ENCODE results near the gene HLCS. TPM values are rescaled to one million over a fixed set of nuclear protein-coding genes. Genes with fewer than 3 reads are reported as not detected.

Gene HLCS
- total and polyA plus RNA-seq, 2 of the 4 experiments (the other 2 are of a cell fraction), result 10.6 to 21.0 TPM

GRCh38 chr21:36854391-36854790, 112.1 kb downstream of the HLCS start:
- H4K5ac ChIP-seq (ENCODE audit: low read depth, low read length), result no peak overlapping the region
- H2AK9ac ChIP-seq (replicated peaks; ENCODE audit: low read depth, low read length, poor library complexity), result peak overlapping the region; percentile 31
- H3K9ac ChIP-seq (ENCODE audit: low read depth, low read length), result no peak overlapping the region
- no peaks in the 10 kb centered on the region for H3K27me3 ChIP-seq (ENCODE audit: control insufficient read depth, insufficient read depth, low read length)
- no peak overlapping the region for H2BK5ac ChIP-seq (ENCODE audit: low read depth, low read length, poor library complexity, severe bottlenecking)
- no peaks in the 10 kb centered on the region for H3K9me3 ChIP-seq (ENCODE audit: control insufficient read depth, insufficient read depth, low read length)
- H3K9me1 ChIP-seq (ENCODE audit: insufficient read depth, low read length), result peaks cover 19% of the 10 kb centered on the region
- in situ Hi-C loops (cut with MboI; ENCODE audit: low sequenced_read_pairs) (no loop called here), intact Hi-C loops (cut with micrococcal nuclease) (no loop called here), dilution Hi-C loops (cut with HindIII; ENCODE audit: low sequenced_read_pairs, unreplicated experiment) (no loop called here)
- peak overlapping the region; percentile 43; the same call in 1 of the 2 replicates for H3K4ac ChIP-seq (ENCODE audit: low read depth, low read length)
- H2BK120ac ChIP-seq (ENCODE audit: low read depth, low read length), result peak overlapping the region; percentile 25
- ChIA-PET POLR2A (ENCODE audit: unreplicated experiment) (no interaction called here), CTCF (interaction anchor here (0.6 to 1.6 kb wide), 12 partner anchors 9 to 191 kb away, joined by 3 to 8 read pairs (median 3); no protein-coding TSS in a partner anchor)
- no peaks in the 10 kb centered on the region for H3K36me3 ChIP-seq (ENCODE audit: control insufficient read depth, insufficient read depth, low read length)
- peak; percentile 34 for DNase-seq
- no peak overlapping the region for H2BK15ac ChIP-seq (ENCODE audit: low read depth, low read length)
- no peaks in the 10 kb centered on the region for H4K20me1 ChIP-seq (ENCODE audit: insufficient read depth, low read length)
- H3K18ac ChIP-seq (ENCODE audit: low read depth, low read length), result no peak overlapping the region
- no peak overlapping the region for H3K14ac ChIP-seq (replicated peaks; ENCODE audit: low read depth, low read length)
- peak overlapping the region; percentile 3; the same call in 1 of the 2 replicates for H2AK5ac ChIP-seq (ENCODE audit: low read depth, low read length)
- H2AFZ ChIP-seq (replicated peaks; ENCODE audit: low read length, poor library complexity), result peak overlapping the region; percentile 47
- H4K91ac ChIP-seq (ENCODE audit: insufficient read depth, low read depth, low read length), result 0 out of 2 replicates have a peak overlapping the region, but pooled peaks have one; percentile 29
- H3K23ac ChIP-seq (ENCODE audit: low read depth, low read length), result no peak overlapping the region
- no peak for TF ChIP-seq RCOR1 (IDR thresholded peaks at IDR 0.05; ENCODE audit: insufficient replicate concordance, low read length)
- TF ChIP-seq RAD21 (IDR thresholded peaks at IDR 0.05; ENCODE audit: low read length), result peak; percentile 70
- TF ChIP-seq MAZ (IDR thresholded peaks at IDR 0.05; ENCODE audit: borderline replicate concordance, low read depth, low read length), result no peak
- TF ChIP-seq POLR2A (IDR thresholded peaks at IDR 0.05; ENCODE audit: low read depth, low read length), result no peak
- TF ChIP-seq CEBPB (IDR thresholded peaks at IDR 0.05; ENCODE audit: low read depth, low read length), result no peak; the same call in 1 of the 2 replicates
- no peak for TF ChIP-seq MAFK (IDR thresholded peaks at IDR 0.05; ENCODE audit: low read depth, low read length)
- no peak for TF ChIP-seq MXI1 (IDR thresholded peaks at IDR 0.05; ENCODE audit: borderline replicate concordance, low read depth, low read length)
- no peak for TF ChIP-seq FOS (IDR thresholded peaks at IDR 0.05; ENCODE audit: low read depth, low read length)
- no peak for TF ChIP-seq BHLHE40 (IDR thresholded peaks at IDR 0.05; ENCODE audit: low read depth, low read length)
- TF ChIP-seq SMC3 (IDR thresholded peaks at IDR 0.05; ENCODE audit: low read depth, low read length), result peak; percentile 55
- TF ChIP-seq CHD1 (IDR thresholded peaks at IDR 0.05; ENCODE audit: low read depth, low read length), result no peak
- TF ChIP-seq NFE2L2 (IDR thresholded peaks at IDR 0.05; ENCODE audit: low read depth, low read length), result no peak
- TF ChIP-seq, protein P1, sequence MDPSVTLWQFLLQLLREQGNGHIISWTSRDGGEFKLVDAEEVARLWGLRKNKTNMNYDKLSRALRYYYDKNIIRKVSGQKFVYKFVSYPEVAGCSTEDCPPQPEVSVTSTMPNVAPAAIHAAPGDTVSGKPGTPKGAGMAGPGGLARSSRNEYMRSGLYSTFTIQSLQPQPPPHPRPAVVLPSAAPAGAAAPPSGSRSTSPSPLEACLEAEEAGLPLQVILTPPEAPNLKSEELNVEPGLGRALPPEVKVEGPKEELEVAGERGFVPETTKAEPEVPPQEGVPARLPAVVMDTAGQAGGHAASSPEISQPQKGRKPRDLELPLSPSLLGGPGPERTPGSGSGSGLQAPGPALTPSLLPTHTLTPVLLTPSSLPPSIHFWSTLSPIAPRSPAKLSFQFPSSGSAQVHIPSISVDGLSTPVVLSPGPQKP (IDR thresholded peaks at IDR 0.05; ENCODE audit: borderline replicate concordance, low read depth, low read length), result no peak
- no peak for TF ChIP-seq USF2 (IDR thresholded peaks at IDR 0.05; ENCODE audit: low read depth, low read length)
- TF ChIP-seq CTCF (conservative IDR thresholded peaks at IDR 0.05; ENCODE audit: low read depth, low read length), result peak; percentile 58
- TF ChIP-seq RFX5 (IDR thresholded peaks at IDR 0.05; ENCODE audit: low read depth, low read length), result no peak
- peaks cover 14% of the 10 kb centered on the region for H3K4me1 ChIP-seq (ENCODE audit: control insufficient read depth, insufficient read depth, low read length)
- H3K27ac ChIP-seq (ENCODE audit: insufficient read depth, low read length), result no peak overlapping the region
- H3K56ac ChIP-seq (ENCODE audit: extremely low read depth, insufficient read depth, low read length), result no peak overlapping the region
- H4K8ac ChIP-seq (ENCODE audit: low read depth in 2 of 2, low read length in 2 of 2), result peak overlapping the region in 1 of 2 experiments; percentile 22; a peak in 1 of 4 replicates
- peaks cover 9 to 27% of the 10 kb centered on the region in 2 experiments; a peak in 3 of 4 replicates for H3K79me1 ChIP-seq (ENCODE audit: low read depth in 1 of 2, low read length in 2 of 2)
- WGBS, 2 experiments (ENCODE audit: extremely low coverage in 2 of 2, insufficient read length in 1 of 2), result 63% methylated on average over 2 of the region's 5 CpGs; no CpG with 5 or more reads in 1 of the 2 experiments
- peak; percentile 51; the same call in 1 of the 2 replicates for ATAC-seq (ENCODE audit: low read depth)
- H3K4me2 ChIP-seq (ENCODE audit: low read depth, low read length), result no peak overlapping the region
- BruUV-seq (replicated peaks), result no TSS peak
- H3K4me3 ChIP-seq (ENCODE audit: insufficient read depth, low read depth, low read length), result no peak overlapping the region
- H2BK20ac ChIP-seq (ENCODE audit: low read depth, low read length), result peak overlapping the region; percentile 53; the same call in 1 of the 2 replicates

Measured in IMR-90 (cell line).